ENCODE data around the gene SMOC2.

DNA sequence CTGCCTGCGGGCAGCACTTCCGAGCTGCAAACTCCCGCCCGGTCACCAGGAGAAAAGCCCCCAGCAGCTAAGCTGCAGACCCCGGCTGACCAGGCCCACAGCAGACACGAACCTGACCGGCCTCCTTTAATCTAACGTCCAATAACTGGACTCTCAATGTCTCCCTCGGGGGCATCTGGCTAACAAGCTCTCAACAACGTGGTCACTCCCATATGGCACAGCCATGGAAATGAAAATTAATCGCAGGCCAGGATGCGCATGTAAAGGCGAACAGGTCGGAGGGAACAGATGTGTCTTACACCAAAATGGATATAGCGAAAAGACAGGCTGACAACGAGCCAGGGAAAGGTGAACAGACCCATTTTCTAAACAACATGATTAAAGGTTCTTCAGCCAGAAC lies 44.4 kb upstream of the SMOC2 start:
- TF ChIP-seq POLR2A (IDR thresholded peaks at IDR 0.05; ENCODE audit: borderline replicate concordance, extremely low read depth, insufficient read depth, insufficient read length) (no peak), SP1 (IDR thresholded peaks at IDR 0.05; ENCODE audit: low read depth) (no peak)
